GM12878 (cell line): Measurements from ENCODE around the gene BBS9.

Experiments
- CTCF ChIP-seq, 3 experiments: IDR thresholded peaks in 2 of 3; conservative IDR thresholded peaks in 1 of 3; 2 replicates each; pipeline ENCODE4 v1.5.1; 2011; ENCODE audit warnings: low read depth in 3 of 3, low read length in 3 of 3, mild to moderate bottlenecking in 3 of 3, control low read depth in 2 of 3, moderate library complexity in 2 of 3, inconsistent platforms in 1 of 3, mixed read lengths in 1 of 3; ENCODE audit not compliant: control insufficient read depth in 2 of 3, insufficient read depth in 1 of 3; ENCODE audit errors: extremely low read depth in 1 of 3
- LARP7 ChIP-seq: fragments of 450-650 bp; IDR thresholded peaks from 2 replicates; pipeline ENCODE4 v1.6.1; 2017; ENCODE audit warnings: mild to moderate bottlenecking
- POLR2A ChIP-seq: IDR thresholded peaks from 2 replicates; pipeline ENCODE4 v1.6.1; 2011; ENCODE audit warnings: low read depth, mild to moderate bottlenecking, low read length
- POLR2AphosphoS5 ChIP-seq: IDR thresholded peaks from 2 replicates; pipeline ENCODE4 v1.6.1; 2011; ENCODE audit warnings: mild to moderate bottlenecking, low read length, inconsistent platforms
- RAD21 ChIP-seq: IDR thresholded peaks from 2 replicates; pipeline ENCODE4 v1.6.1; 2011; ENCODE audit warnings: mild to moderate bottlenecking, low read depth, low read length, moderate library complexity; ENCODE audit not compliant: insufficient read depth
- SREBF2 ChIP-seq: IDR thresholded peaks from 2 replicates; pipeline ENCODE4 v1.6.1; 2012; ENCODE audit warnings: mild to moderate bottlenecking, low read length
- SUPT20H ChIP-seq: IDR thresholded peaks from 2 replicates; pipeline ENCODE4 v1.6.1; 2011; ENCODE audit warnings: low read depth, mild to moderate bottlenecking, low read length, moderate library complexity, borderline replicate concordance; ENCODE audit not compliant: control insufficient read depth
- TBL1XR1 ChIP-seq: IDR thresholded peaks from 2 replicates; pipeline ENCODE4 v1.6.1; 2012; ENCODE audit warnings: low read depth, low read length, improper control_type of control experiment
- YY1 ChIP-seq: IDR thresholded peaks from 2 replicates; pipeline ENCODE4 v1.6.1; 2011; ENCODE audit warnings: low read depth, mild to moderate bottlenecking, low read length
- ZNF274 ChIP-seq: IDR thresholded peaks from one replicate; pipeline ENCODE4 v1.8.0; 2011; ENCODE audit not compliant: insufficient read length, insufficient read depth
- ZSCAN29 ChIP-seq: fragments of 450-650 bp; IDR thresholded peaks from 2 replicates; pipeline ENCODE4 v1.6.1; 2017; ENCODE audit warnings: mild to moderate bottlenecking, moderate library complexity

- TF ChIP-seq POLR2AphosphoS5: no peak
- TF ChIP-seq CTCF (IDR thresholded peaks at IDR 0.05 in 2 of 3, conservative IDR thresholded peaks at IDR 0.05 in 1 of 3; ENCODE audit: control insufficient read depth in 2 of 3, extremely low read depth in 1 of 3, insufficient read depth in 1 of 3, low read depth in 3 of 3, low read length in 3 of 3): no peak
- TF ChIP-seq POLR2A: no peak
- TF ChIP-seq TBL1XR1: no peak
- no peak for TF ChIP-seq SREBF2
- no peak for TF ChIP-seq YY1
- no peak for TF ChIP-seq SUPT20H
- TF ChIP-seq LARP7: no peak
- no peak for TF ChIP-seq ZNF274
- no peak for TF ChIP-seq RAD21
- no peak for TF ChIP-seq ZSCAN29
Observed at GRCh38 chr7:33554576-33554975, 425.2 kb downstream of the BBS9 start.
